ENCODE results near the gene SCARF2. TPM values are rescaled to one million over a fixed set of nuclear protein-coding genes. Genes with fewer than 3 reads are reported as not detected.

Gene SCARF2
- total and polyA plus RNA-seq, 2 donors (not counting 1 experiment from before 2014, with no cell fraction given): 0.86 to 1.3 TPM

DNA sequence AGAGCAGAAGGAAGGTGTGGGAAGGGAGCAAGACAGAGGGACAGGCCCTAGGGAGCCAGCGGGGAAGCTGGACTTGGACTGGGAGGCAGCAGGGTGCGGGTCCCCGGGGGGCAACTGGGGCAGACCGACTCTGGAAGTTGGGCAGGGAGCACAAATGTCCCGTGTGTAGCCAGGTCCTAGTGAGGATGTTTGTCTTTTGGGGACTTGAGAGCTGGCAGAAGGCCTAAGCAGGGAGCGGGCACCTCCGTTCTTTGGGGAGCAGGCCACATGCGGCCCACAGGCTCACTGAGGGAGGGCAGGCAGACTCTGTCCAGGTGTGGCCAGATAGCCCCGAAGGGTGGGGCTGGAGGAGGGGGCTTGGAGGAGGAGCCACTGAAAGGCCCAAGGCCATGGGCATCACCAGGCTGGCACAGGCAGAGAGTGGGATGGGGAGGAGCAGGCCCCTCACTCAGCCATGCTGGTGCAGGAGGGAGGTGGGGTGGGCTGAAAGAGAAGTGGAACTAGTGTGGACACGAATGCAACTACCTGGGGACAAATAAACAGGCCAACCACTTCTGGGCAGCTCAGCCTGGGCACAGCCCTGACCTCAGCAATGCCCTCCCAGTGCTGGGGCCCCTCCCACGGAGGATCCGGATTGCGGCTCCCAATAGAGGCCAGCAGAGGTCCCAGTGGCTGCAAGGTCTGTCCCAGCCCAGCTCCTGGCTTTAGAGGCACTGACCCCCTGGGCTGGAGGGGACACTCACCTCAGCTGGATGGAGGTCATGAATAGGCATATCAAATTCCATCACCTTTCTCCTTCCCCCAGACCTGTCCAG lies 1.3 kb upstream of the SCARF2 start:
- ATAC-seq (ENCODE audit: low read depth): no peak
- Mint-ChIP-seq H3K9me3 (ENCODE audit: insufficient read depth) (no peaks in the 10 kb centered on the region), H3K27me3 (peaks cover 33% of the 10 kb centered on the region), H3K4me1 (peaks cover 22% of the 10 kb centered on the region), H3K4me3 (peak overlapping the region; percentile 69), H3K27ac (no peak overlapping the region)
- peaks cover 19 to 27% of the 10 kb centered on the region in 2 donors for H3K4me1 ChIP-seq (ENCODE audit: control insufficient read depth in 2 of 2, insufficient read depth in 2 of 2, low read length in 2 of 2)
- POLR2A ChIA-PET: no interaction called here
- no peak overlapping the region for H3K9ac ChIP-seq (ENCODE audit: low read length)
- H3K27ac ChIP-seq (ENCODE audit: low read length in 2 of 2): no peak overlapping the region
- 88% methylated on average over 13 of the region's 13 CpGs for WGBS (ENCODE audit: insufficient coverage)
- TF ChIP-seq EZH2 (IDR thresholded peaks at IDR 0.05; ENCODE audit: borderline replicate concordance, insufficient read depth, low read depth, low read length, poor library complexity, severe bottlenecking): no peak
- TF ChIP-seq, protein P1, sequence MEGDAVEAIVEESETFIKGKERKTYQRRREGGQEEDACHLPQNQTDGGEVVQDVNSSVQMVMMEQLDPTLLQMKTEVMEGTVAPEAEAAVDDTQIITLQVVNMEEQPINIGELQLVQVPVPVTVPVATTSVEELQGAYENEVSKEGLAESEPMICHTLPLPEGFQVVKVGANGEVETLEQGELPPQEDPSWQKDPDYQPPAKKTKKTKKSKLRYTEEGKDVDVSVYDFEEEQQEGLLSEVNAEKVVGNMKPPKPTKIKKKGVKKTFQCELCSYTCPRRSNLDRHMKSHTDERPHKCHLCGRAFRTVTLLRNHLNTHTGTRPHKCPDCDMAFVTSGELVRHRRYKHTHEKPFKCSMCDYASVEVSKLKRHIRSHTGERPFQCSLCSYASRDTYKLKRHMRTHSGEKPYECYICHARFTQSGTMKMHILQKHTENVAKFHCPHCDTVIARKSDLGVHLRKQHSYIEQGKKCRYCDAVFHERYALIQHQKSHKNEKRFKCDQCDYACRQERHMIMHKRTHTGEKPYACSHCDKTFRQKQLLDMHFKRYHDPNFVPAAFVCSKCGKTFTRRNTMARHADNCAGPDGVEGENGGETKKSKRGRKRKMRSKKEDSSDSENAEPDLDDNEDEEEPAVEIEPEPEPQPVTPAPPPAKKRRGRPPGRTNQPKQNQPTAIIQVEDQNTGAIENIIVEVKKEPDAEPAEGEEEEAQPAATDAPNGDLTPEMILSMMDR (IDR thresholded peaks at IDR 0.05): no peak
- H3K9me3 ChIP-seq (ENCODE audit: control extremely low read depth in 1 of 3, control insufficient read depth in 2 of 3, insufficient read depth in 1 of 3, low read length in 2 of 3): peaks cover 0 to 17% (median 0%) of the 10 kb centered on the region in 3 donors
- no peak overlapping the region for H2AFZ ChIP-seq (ENCODE audit: insufficient read depth, low read depth, low read length, poor library complexity, severe bottlenecking)
- peaks cover 19% of the 10 kb centered on the region for H4K20me1 ChIP-seq (ENCODE audit: control insufficient read depth, insufficient read depth, low read length, poor library complexity, severe bottlenecking)
- no peaks in the 10 kb centered on the region for H3K79me2 ChIP-seq (ENCODE audit: control insufficient read depth, insufficient read depth, low read length)
- peaks cover 0 to 9% of the 10 kb centered on the region in 2 experiments for H3K36me3 ChIP-seq (replicated peaks in 1 of 2; ENCODE audit: control extremely low read depth in 1 of 2, control insufficient read depth in 1 of 2, extremely low read depth in 1 of 2, insufficient read depth in 2 of 2, low read length in 1 of 2)
- peaks cover 0 to 49% (median 25%) of the 10 kb centered on the region in 4 experiments for H3K27me3 ChIP-seq (replicated peaks in 1 of 4; ENCODE audit: control extremely low read depth in 1 of 4, control insufficient read depth in 3 of 4, insufficient read depth in 4 of 4, low read length in 3 of 4)
- CTCF ChIA-PET: interaction anchor here (1.1 kb wide), 1 partner anchor 21 kb away, joined by 4 read pairs; no protein-coding TSS in a partner anchor
- intact Hi-C loops (cut with micrococcal nuclease): no loop called here
- H3K4me3 ChIP-seq (ENCODE audit: control extremely low read depth in 1 of 5, extremely low read depth in 1 of 5, insufficient read depth in 1 of 5, low read depth in 2 of 5, low read length in 4 of 5): no peak overlapping the region
- H3K4me2 ChIP-seq (replicated peaks; ENCODE audit: low read depth, low read length, poor library complexity, severe bottlenecking): peak overlapping the region; percentile 87
- DNase-seq: no peak

DNA sequence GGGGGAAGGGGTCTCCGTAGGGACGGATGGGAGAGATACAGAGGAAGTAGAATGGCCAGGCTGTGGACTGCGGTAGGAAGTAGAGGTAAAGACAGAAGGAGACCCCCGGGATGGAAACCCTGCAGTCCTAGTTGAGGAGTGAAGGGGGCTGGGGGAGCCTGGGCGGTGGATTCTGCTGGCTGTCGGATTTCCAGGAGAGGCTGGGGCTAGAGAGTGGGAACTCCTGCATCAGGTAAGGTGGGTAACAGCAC lies 727 bp upstream of the SCARF2 start:
- H3K36me3 ChIP-seq (replicated peaks in 1 of 2; ENCODE audit: control extremely low read depth in 1 of 2, control insufficient read depth in 1 of 2, extremely low read depth in 1 of 2, insufficient read depth in 2 of 2, low read length in 1 of 2): peaks cover 0 to 8% of the 10 kb centered on the region in 2 experiments
- H3K4me3 ChIP-seq (ENCODE audit: control extremely low read depth in 1 of 5, extremely low read depth in 1 of 5, insufficient read depth in 1 of 5, low read depth in 2 of 5, low read length in 4 of 5): no peak overlapping the region
- ATAC-seq (ENCODE audit: low read depth) (no peak), DNase-seq (no peak)
- peak overlapping the region; percentile 24 for H3K27ac Mint-ChIP-seq
- peak overlapping the region; percentile 43 for H3K9ac ChIP-seq (ENCODE audit: low read length)
- POLR2A ChIA-PET: no interaction called here
- H3K79me2 ChIP-seq (ENCODE audit: control insufficient read depth, insufficient read depth, low read length): no peaks in the 10 kb centered on the region
- H3K4me1 ChIP-seq (ENCODE audit: control insufficient read depth in 2 of 2, insufficient read depth in 2 of 2, low read length in 2 of 2): peaks cover 19 to 27% of the 10 kb centered on the region in 2 donors
- TF ChIP-seq, protein P1 (IDR thresholded peaks at IDR 0.05): no peak
- TF ChIP-seq EZH2 (IDR thresholded peaks at IDR 0.05; ENCODE audit: borderline replicate concordance, insufficient read depth, low read depth, low read length, poor library complexity, severe bottlenecking): no peak
- no peaks in the 10 kb centered on the region for H3K9me3 Mint-ChIP-seq (ENCODE audit: insufficient read depth)
- intact Hi-C loops (cut with micrococcal nuclease): no loop called here
- peak overlapping the region; percentile 69 for H3K4me3 Mint-ChIP-seq
- H3K9me3 ChIP-seq (ENCODE audit: control extremely low read depth in 1 of 3, control insufficient read depth in 2 of 3, insufficient read depth in 1 of 3, low read length in 2 of 3): peaks cover 0 to 17% (median 0%) of the 10 kb centered on the region in 3 donors
- peaks cover 19% of the 10 kb centered on the region for H4K20me1 ChIP-seq (ENCODE audit: control insufficient read depth, insufficient read depth, low read length, poor library complexity, severe bottlenecking)
- H3K4me1 Mint-ChIP-seq: peaks cover 22% of the 10 kb centered on the region
- peaks cover 35% of the 10 kb centered on the region for H3K27me3 Mint-ChIP-seq
- WGBS (ENCODE audit: insufficient coverage): 42% methylated on average over 6 of the region's 6 CpGs
- H2AFZ ChIP-seq (ENCODE audit: insufficient read depth, low read depth, low read length, poor library complexity, severe bottlenecking): no peak overlapping the region
- H3K27ac ChIP-seq (ENCODE audit: low read length in 2 of 2): no peak overlapping the region
- H3K4me2 ChIP-seq (replicated peaks; ENCODE audit: low read depth, low read length, poor library complexity, severe bottlenecking): peak overlapping the region; percentile 87
- H3K27me3 ChIP-seq (replicated peaks in 1 of 4; ENCODE audit: control extremely low read depth in 1 of 4, control insufficient read depth in 3 of 4, insufficient read depth in 4 of 4, low read length in 3 of 4): peaks cover 0 to 54% (median 25%) of the 10 kb centered on the region in 4 experiments
- CTCF ChIA-PET: interaction anchor here (1.1 kb wide), 1 partner anchor 20 kb away, joined by 4 read pairs; no protein-coding TSS in a partner anchor

All from B cell (primary cell).